Stimulated activated CD8-positive, alpha-beta memory T cell treated with anti-CD3 and anti-CD28 coated beads, Interleukin-4, amount 100 ng/mL, for 1 hour (primary cell): ENCODE results near the gene TFF3.

Experiments used
- DNase-seq, 2 donors: peaks; one replicate each; pipeline ENCODE4 v3.0.0-alpha.2; 2020; ENCODE audit warnings: low read depth in 2 of 2, low spot score in 1 of 2

The TFF3 gene, protein sequence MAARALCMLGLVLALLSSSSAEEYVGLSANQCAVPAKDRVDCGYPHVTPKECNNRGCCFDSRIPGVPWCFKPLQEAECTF

DNA sequence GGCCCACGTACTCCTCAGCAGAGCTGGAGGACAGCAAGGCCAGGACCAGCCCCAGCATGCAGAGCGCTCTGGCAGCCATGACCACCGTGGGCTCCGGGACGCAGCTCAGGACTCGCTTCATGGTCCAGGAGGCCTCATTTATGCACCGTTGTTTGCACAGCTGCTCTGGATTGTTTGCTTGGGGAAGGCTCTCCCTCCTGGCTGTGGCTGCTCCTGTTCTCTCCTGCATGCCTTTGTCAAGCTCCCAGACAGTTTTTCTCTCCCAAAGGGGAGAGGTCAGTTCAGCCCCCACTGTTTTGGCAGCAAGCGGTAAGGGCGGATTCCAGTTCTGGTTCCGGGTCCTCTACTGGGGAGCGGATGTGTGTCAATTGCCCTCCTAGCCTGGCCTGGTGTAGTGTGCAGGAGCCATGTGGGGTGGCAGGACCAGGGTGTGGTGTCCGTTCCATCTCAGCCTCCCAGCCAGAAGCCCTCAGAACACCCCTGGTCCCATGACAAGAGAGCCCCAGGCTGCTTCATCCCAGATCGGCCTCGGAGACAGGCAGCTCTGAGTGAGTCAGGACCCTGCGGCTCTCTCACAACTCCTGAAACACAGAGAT lies at the start of gene TFF3:
Gene TFF3 (minus strand): TSS at position 114 of the 596 bp plus-strand sequence. CDS start 35 bp downstream, at position 79.
- DNase-seq: no peak

DNA sequence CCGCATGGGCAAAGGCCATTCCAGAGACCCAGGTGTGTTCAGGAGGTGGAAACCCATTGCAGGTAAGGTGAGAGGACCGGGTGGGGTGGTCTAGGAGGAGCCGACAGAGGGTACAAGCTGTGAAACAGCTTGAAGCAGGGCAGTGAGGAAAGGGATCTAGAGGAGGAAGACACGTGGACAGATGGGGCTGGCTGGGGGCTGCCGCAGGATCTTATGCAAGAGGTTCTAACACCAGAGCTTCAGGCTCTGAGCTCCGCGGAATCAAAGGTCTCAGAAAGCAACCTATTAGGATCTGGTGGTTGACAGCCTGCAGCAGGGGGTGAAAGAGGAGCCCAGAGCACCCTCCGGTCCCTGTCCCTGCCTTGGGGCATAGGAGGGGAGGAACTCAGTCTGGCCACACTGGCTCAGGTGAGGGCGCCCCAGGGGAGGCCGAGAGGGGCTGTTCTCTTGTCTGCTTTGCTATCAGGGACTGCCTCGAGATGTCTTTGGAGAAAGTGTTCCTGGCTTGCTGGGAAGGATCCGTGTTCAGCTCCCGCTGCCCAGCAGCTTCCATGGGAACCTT lies 49.2 kb upstream of the TFF3 start:
- DNase-seq: no peak

DNA sequence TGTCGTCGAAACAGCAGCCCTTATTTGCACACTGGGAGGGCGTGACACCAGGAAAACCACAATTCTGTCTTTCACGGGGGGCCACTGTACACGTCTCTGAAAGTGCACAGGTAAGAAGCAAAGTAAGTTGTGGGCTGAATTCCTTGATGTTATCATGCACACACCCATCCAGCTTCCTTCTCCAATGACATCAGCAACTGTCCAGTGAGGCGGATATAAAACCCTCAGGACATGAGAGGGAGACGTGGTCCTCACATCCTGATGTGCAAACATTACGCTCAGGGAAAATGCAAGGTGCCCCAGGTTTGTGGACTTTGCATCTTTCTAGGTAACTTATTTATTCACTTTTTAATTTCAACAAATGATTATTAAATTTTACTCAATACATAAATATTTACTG lies 48.1 kb upstream of the TFF3 start:
- DNase-seq: no peak

DNA sequence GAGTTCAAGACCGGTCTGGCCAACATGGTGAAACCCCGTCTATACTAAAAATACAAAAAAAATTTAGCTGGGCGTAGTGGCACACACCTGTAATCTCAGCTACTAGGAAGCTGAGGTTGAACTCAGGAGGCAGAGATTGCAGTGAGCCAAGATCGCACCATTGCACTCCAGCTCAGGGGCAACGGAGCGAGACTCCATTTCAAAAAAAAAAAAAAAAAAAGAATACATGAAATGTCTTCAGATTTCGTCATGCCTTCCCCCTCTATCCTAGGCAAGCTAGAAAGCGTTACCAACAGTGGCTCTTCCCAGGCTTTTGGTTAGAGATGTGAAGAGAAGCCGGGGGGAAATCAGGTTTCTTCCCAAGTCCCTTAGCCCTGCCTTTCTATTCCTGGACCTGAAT lies 47.5 kb upstream of the TFF3 start:
- DNase-seq: no peak

DNA sequence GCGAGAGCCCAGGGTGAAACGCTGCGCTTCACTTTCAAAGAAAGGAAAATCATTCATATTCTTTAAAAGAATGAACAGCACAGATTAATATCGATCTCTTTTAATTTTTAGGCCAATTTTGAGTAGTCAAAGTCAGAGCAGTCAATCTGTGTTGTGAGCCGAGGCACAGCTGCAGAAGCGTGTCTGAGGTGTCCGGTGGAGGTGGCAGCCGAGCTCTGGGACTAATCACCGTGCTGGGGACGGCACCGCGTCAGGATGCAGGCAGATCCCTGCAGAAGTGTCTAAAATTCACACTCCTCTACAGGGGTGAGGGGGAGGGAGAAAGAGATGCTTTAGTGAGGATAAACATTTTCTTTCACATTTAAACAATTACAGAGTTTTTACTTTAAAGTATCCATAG lies 47.0 kb upstream of the TFF3 start:
- DNase-seq: no peak

DNA sequence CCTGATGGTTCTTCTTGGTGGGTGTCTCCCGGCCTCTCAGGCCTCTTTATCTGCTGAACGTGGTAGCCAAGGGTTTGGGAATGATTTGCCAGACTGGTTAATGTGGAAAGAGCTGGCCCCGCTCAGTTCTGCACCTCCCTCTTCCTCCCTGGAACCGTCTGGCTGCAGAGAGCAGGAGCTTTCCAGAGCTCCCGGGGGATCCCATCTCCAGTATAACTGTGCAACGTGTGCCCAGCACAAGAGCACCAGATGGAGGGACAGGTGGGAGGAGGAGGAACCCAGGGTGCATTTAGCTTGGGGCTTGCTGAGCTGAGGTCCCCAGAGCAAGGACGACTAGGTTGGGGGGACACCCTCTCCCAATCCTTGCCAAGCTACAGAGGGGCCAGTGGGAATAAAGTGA lies 46.1 kb upstream of the TFF3 start:
- no peak for DNase-seq

DNA sequence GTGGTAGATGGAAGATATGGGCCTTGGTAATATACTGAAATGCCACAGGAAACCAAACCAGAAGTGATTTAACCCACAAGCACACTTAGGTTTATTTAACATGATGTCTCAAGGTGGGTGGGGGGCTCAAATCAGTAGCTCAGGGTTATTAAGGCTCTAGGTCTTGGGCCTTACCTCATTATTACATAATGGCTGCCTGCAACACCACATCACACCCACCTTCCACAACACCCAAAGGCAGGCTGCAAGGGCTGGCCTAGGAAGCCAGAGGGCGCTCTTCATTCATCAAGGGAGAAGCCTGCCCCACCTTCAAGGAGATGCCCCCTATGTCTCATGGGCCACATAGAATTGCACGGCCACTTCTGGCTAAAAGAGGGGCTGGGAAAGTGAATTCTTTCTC lies 45.1 kb upstream of the TFF3 start:
- DNase-seq: no peak

DNA sequence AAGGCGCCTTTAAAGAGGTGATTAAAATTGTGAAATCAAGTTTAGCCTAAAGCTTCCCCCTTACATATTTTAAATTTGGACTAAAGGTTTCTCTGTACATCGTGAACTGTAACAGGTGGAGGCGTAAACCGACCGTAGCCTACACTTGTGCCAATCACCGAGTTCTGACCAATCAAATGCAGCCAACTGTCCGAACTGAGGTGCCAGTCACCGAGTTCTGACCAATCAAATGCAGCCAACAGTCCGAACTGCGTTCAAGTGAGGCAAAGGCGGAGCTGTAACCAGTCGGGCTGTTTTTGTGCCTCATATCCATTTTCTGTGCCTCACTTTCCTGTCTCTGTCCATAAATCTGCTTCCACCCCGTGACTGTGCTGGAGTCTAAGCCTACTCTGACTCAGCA lies 43.7 kb upstream of the TFF3 start:
- DNase-seq: no peak

DNA sequence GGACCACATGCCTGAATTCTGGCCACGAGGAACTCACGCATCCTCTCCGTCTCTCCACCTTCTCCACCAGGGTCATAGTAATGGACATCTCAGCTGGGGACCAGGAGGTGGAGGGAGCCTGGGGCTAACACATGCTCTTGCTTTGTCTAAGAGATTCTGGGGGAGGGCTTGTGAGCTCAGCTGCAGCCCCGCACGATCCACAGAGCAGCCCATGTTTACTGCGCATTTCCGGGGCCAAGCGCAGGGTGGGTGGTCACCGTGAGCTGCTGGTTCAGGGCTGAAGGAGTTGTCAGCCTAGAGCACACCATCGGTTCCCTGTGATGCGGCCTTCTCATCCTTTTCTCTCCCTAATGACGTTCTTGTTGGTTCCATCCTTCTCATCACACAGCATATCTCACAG lies 43.1 kb upstream of the TFF3 start:
- no peak for DNase-seq

DNA sequence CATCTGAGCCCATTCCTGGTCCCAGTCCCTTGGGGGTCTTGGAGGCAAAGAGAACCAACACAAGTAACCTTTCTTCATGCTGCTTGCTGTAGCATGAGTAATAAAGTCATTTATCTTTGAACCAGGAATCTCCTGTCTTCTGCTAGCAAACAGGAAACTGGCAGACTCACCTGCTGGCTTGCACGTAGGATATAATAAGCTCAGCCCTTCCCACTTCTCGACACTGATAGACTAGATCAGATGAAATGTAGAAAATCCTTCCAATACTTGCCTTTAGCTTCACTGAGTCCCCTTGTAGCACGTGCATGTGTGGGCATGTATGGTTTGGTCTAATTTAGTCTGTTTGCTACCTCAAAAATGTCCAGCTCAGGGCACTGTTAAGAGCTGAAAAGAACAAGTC lies 42.1 kb upstream of the TFF3 start:
- DNase-seq: no peak

DNA sequence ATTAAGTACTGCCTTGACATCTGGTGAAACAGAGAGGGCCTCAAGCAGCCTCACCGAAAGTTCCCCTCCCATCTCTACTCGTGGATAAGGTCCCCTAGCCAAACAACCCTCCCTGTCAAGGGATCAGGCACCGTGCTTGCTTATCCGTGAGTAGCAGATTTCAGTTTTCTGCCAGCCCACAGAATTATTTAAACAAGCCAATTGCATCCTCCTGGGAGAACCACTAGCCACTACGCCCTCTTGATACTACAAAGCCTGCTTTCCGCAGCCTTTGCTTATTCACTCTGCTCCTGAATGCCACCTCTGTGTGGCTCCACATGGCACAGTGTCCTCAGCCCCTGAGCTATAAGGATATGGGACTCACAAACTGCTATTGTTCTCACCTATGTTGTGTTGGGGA lies 41.4 kb upstream of the TFF3 start:
- no peak for DNase-seq

DNA sequence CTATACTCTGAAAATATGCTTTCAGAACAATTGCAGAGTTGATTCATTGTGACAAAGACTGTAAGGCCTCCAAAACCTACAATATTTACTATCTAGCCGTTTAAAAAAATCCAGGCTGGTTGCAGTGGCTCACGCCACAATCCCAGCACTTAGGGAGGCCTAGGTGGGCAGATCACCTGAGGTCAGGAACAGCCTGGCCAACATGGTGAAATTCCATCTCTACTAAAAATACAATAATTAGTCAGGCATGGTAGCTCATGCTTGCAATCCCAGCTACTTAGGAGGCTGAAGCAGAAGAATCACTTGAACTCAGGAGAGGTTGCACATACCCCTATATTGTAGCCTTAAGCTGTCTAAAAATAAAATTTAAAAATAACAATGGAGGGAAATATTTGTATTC lies 40.8 kb upstream of the TFF3 start:
- DNase-seq: no peak

DNA sequence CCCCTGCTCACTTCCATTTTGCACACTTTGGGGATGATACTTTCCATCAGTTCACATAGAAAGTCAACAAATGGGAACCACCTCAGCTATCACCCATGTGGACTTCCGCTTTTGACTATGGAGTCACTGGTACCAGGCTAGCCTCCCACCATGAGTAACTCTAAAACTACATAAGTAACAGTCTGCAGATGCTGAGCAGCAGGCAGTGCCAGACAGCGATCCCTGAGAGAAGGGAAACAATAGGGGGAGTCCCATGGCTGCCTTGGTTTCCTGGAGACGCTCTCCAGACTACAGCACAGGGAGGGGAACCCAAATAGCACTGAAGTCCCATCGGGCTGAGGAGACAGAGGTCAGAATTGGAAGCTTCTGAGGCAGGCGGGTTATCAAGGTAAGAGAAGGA lies 38.4 kb upstream of the TFF3 start:
- DNase-seq: no peak

DNA sequence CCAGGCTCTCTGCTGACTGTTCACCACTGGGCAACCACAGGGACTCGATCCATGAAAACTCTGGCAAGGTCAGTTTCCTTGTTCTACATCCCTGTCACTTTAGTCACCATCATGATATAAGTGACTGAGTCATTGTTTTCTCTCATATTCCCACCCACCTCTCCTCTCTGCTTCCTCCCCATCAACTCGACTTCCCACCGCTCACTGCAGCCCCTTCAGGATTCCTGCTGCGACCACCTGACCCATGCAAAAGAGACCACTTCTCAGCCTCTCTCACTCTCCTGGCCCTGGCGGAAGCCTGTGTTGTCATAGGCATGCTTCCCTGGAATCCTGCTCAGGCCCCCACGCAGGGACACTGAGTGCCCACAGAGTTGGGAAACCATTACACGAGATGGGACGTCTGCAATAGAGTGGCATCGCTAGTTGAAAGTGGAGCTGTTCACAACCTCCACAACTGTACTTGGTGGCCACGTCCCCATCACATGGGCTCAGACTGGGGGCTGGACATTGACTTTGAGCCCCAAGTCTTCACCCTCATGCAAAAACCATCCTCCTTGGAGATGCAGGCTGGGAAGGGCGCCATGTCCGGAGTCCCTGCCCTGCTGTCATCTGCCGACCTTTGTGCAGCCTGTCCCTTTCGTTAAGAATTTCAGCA lies 37.4 kb upstream of the TFF3 start:
- DNase-seq: no peak

DNA sequence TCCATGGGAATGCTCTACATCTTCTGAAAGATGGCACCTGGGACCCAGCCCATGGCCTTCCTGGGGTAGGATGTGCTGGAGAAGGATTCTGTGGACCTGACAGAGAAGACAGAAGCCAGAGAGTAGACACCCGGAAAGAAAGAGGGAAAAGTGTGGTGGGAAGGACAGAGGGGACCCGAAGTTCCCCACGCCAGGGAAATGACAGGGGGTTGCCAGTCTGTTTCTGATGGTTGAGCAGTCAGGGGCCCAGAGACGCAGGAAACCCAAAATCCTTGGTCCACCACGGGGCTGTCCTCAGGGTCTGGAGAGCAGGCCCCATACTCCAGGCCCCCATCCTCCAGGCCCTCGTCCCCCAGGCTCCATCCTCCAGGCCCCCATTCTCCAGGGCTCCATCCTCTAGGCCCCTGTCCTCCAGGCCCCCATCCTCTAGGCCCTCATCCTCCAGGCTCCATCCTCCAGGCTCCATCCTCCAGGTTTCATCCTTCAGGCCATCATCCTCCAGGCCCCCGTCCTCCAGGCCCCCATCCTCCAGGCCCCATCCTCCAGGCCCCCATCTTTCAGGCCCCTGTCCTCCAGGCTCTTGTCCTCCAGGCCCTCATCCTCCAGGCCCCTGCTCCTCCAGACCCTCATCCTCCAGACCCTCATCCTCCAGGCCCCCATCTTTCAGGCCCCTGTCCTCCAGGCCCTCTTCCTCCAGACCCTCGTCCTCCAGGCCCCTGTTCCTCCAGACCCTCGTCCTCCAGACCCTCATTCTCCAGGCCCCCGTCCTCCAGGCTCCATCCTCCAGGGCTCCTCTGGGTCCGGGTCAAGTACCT lies 36.6 kb upstream of the TFF3 start:
- no peak for DNase-seq

DNA sequence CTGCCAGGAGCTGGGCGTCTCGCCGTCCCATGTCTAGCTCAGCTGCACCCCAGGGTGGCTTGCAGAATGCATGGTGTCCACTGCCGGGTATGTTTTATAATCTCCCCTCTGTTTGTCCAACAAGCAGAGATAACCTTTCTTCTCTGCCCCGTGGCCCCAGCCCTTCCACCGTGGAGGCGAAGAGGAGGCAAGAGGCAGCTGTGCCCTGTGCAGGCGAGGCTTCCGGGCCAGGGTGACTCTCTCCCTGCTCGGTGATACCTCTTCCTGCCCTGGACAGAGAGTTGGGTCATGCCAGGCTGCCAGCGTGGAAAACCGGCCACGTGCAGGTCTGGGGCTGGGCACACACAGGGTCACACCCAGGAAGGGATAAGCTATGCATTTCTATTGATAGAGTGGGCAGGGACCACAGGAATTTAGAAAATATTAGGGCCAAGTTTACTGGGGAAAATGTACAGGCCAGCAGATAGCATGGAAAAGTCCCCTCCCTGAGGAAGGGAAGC lies 35.8 kb upstream of the TFF3 start, which contains the start of gene TFF2:
Gene TFF2 (minus strand): TSS at position 68 of the 500 bp plus-strand sequence. CDS start 37 bp downstream, at position 31.
- no peak for DNase-seq

DNA sequence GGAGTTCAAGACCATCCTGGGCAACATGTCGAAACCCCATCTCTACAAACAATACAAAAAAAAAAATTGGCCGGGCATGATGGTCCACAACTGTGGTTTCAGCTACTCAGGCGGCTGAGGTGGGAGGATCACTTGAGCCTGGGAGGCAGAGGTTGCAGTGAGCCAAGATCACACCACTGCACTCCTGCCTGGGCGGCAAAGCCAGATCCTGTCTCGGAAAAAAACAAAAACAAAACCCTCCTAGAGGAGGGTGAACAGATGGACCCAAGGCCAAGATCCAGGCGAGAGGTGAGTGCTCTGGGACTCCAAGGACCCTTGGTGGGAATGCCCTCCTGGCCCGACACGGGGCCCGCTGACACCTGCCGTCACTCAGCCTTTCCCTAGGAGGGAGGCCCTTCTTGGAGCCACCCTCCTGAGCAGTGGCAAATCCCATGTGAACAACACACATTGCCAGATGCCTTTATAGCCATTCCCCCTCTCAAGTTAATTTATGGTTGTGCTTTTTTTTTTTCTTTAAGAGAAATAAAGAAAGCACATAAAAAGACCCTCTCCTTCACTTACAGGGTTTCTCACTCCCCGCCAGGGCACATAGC lies 35.2 kb upstream of the TFF3 start:
- DNase-seq: no peak

DNA sequence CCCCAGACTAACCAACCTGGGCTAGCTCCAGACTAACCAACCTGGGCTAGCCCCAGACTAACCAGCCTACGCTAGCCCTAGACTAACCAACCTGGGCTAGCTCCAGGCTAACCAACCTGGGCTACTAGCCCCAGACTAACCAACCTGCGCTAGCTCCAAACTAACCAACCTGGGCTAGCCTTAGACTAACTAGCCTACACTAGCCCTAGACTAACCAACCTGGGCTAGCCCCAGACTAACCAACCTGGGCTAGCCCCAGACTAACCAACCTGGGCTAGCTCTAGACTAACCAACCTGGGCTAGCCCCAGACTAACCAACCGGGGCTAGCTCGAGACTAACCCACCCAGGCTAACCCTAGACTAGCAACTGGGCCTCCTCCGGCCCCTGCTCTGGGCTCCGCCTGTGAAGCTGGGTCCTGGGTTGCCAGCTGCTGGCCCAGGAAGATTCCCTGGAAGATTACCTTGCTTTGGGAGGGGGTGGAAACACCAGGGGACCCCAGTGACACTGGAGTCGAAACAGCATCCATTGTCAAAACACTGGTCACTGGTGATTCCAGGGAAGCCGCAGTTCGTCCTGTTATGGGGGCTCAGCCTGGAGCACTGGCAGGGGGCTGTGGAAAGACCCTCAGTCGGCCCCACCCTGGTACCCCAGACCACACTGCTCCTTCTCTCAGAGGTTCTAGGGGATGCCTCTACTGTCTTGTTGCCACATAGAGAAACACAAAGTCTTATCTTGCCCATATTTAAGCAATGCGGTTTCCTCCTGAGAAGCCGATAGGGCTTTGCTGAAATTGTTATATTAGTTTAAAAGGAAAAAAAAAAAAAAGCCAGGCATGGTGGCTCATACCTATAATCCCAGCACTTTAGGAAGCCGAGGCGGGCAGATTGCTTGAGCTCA lies 34.5 kb upstream of the TFF3 start:
- no peak for DNase-seq

DNA sequence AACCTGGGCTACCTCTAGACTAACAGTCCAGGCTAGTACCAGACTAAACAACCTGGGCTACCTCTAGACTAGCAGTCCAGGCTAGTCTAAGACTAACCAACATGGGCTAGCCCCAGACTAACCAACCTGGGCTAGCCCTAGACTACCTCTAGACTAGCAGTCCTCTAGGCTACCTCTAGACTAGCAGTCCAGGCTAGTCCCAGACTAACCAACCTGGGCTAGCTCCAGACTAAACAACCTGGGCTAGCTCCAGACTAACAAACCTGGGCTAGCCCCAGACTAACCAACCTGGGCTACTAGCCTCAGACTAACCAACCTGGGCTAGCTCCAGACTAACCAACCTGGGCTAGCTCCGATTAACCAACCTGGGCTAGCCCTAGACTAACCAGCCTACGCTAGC lies 33.6 kb upstream of the TFF3 start:
- no peak for DNase-seq

DNA sequence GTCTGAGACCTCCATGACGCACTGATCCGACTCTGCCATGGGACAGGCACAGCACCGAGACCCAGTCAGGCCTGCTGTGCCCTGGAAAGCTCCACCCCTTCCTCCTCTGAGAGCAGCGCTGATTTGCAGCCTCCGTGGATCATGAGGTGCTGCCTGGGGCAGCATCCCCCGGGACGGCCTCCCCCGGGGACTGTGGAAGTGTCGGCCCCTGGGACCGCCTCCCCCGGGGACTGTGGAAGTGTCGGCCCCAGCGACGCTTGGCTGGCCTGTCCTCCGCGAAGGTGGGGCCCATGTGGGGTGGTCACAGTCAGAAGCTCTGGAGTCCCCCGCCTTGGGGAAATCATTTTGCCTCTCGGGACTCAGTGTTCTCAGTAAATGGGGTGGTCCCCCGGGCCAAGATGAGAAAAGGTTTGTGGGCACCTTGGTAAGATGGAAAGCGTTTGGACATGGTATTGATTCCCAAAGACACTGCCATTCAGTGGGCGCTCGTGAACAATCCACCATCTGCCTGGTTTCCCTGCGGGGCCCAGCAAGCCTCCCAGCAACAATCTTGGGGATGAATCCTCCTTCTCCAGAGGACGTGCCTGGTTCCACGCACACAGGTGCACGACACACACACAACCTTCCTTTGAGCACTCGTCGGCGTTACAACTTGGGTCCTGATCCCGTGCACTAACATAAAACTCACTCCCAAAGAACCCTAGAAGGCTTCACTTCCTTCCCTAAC lies 32.6 kb upstream of the TFF3 start:
- DNase-seq: no peak
